Muscle of leg (tissue), 11 donors: ENCODE results near the gene ADRB1. TPM values are rescaled to one million over a fixed set of nuclear protein-coding genes. Genes with fewer than 3 reads are reported as not detected.

ENCODE experiments used
- DNase-seq: peaks from one replicate; pipeline ENCODE4 v3.0.0; 2013
- H3K27ac ChIP-seq: one replicate; pipeline ENCODE4 v1.5.1; 2013; ENCODE audit warnings: mild to moderate bottlenecking, low read length, control low read depth
- H3K27me3 ChIP-seq: one replicate; pipeline ENCODE4 v1.6.1; 2013; ENCODE audit warnings: low read length; ENCODE audit not compliant: control insufficient read depth, insufficient read depth
- H3K36me3 ChIP-seq: one replicate; pipeline ENCODE4 v1.6.1; 2013; ENCODE audit warnings: low read length; ENCODE audit not compliant: control insufficient read depth, insufficient read depth
- H3K4me1 ChIP-seq: one replicate; pipeline ENCODE4 v1.6.1; 2013; ENCODE audit warnings: low read length; ENCODE audit not compliant: control insufficient read depth, insufficient read depth
- H3K4me3 ChIP-seq: one replicate; pipeline ENCODE4 v1.5.1; 2013; ENCODE audit warnings: low read length, control low read depth
- H3K9me3 ChIP-seq: replicated peaks from 2 replicates; pipeline ENCODE4 v1.6.1; 2013; ENCODE audit warnings: low read depth, low read length; ENCODE audit not compliant: control insufficient read depth
- WGBS: methylation state at CpG from one replicate; pipeline ENCODE4 v1.1.5; 2013; ENCODE audit warnings: missing lambda C conversion rate; ENCODE audit not compliant: insufficient coverage; 5-methylcytosine and 5-hydroxymethylcytosine counted together
- polyA plus RNA-seq, 8 donors: library from polyadenylated mRNA; unstranded; fragments of 120-200 nt; gene quantifications; one replicate each; pipeline versions ENCODE4 v1.2.1 to v1.2.3, GENCODE V29; 2013; ENCODE audit warnings: inconsistent platforms in 1 of 8, low replicate concordance in 1 of 8; ENCODE audit not compliant: insufficient read length in 8 of 8, insufficient read depth in 1 of 8
- total RNA-seq: library from RNA; stranded (reverse); fragments of 120-200 nt; gene quantifications from one replicate; pipeline ENCODE4 v1.2.4, GENCODE V29; 2013

Gene ADRB1
- total and polyA plus RNA-seq, 9 donors, result 0.05 to 0.20 (median 0.08) TPM; not detected in 1

GRCh38 chr10:114051714-114052113 lies 8.0 kb downstream of the ADRB1 start:
- Histone ChIP-seq H3K9me3 (no peaks in the 10 kb centered on the region), H3K36me3 (no peaks in the 10 kb centered on the region), H3K4me3 (no peak overlapping the region), H3K27me3 (peaks cover 29% of the 10 kb centered on the region), H3K4me1 (no peaks in the 10 kb centered on the region), H3K27ac (no peak overlapping the region)
- WGBS, result no CpG with 5 or more reads among the region's 3 CpGs
- DNase-seq, result no peak

- no peaks in the 10 kb centered on the region for H3K36me3 ChIP-seq
Measured at GRCh38 chr10:114052255-114052654, 8.6 kb downstream of the ADRB1 start.

GRCh38 chr10:114053946-114054345 lies 10.3 kb downstream of the ADRB1 start:
- H3K4me1 ChIP-seq, result no peaks in the 10 kb centered on the region
- H3K27ac ChIP-seq, result no peak overlapping the region
- no peak overlapping the region for H3K4me3 ChIP-seq
- no peaks in the 10 kb centered on the region for H3K36me3 ChIP-seq
- H3K27me3 ChIP-seq, result peaks cover 24% of the 10 kb centered on the region
- 49% methylated on average over 3 of the region's 4 CpGs for WGBS
- DNase-seq, result no peak
- no peaks in the 10 kb centered on the region for H3K9me3 ChIP-seq

More at GRCh38 chr10:114052255-114052654, 8.6 kb downstream of the ADRB1 start:
- no peaks in the 10 kb centered on the region for H3K9me3 ChIP-seq
- WGBS, result no CpG with 5 or more reads among the region's 1 CpG
- no peaks in the 10 kb centered on the region for H3K4me1 ChIP-seq
- H3K27ac ChIP-seq, result no peak overlapping the region
- DNase-seq, result no peak
- H3K27me3 ChIP-seq, result peaks cover 27% of the 10 kb centered on the region
- no peak overlapping the region for H3K4me3 ChIP-seq

- no CpG with 5 or more reads among the region's 2 CpGs for WGBS
- H3K4me3 ChIP-seq, result no peak overlapping the region
- no peaks in the 10 kb centered on the region for H3K4me1 ChIP-seq
- H3K27ac ChIP-seq, result no peak overlapping the region
- H3K9me3 ChIP-seq, result no peaks in the 10 kb centered on the region
- no peaks in the 10 kb centered on the region for H3K36me3 ChIP-seq
- peak; percentile 13 for DNase-seq
- H3K27me3 ChIP-seq, result peaks cover 12% of the 10 kb centered on the region
Measured at GRCh38 chr10:114057855-114058254, 14.2 kb downstream of the ADRB1 start.

- Histone ChIP-seq H3K27me3 (peaks cover 16% of the 10 kb centered on the region), H3K4me3 (no peak overlapping the region), H3K4me1 (no peaks in the 10 kb centered on the region), H3K9me3 (no peaks in the 10 kb centered on the region), H3K36me3 (no peaks in the 10 kb centered on the region), H3K27ac (no peak overlapping the region)
- no CpG with 5 or more reads among the region's 1 CpG for WGBS
- no peak for DNase-seq
Measured at GRCh38 chr10:114058297-114058696, 14.6 kb downstream of the ADRB1 start.

- Histone ChIP-seq H3K27ac (no peak overlapping the region), H3K4me1 (no peaks in the 10 kb centered on the region), H3K27me3 (peaks cover 8% of the 10 kb centered on the region), H3K4me3 (no peak overlapping the region), H3K36me3 (no peaks in the 10 kb centered on the region), H3K9me3 (no peaks in the 10 kb centered on the region)
- no peak for DNase-seq
Measured at GRCh38 chr10:114059561-114059960, 15.9 kb downstream of the ADRB1 start.

- Histone ChIP-seq H3K36me3 (no peaks in the 10 kb centered on the region), H3K27me3 (peaks cover 8% of the 10 kb centered on the region), H3K9me3 (no peaks in the 10 kb centered on the region), H3K4me3 (no peak overlapping the region), H3K27ac (no peak overlapping the region), H3K4me1 (no peaks in the 10 kb centered on the region)
- WGBS, result no CpG with 5 or more reads among the region's 2 CpGs
- DNase-seq, result no peak
Measured at GRCh38 chr10:114060456-114060855, 16.8 kb downstream of the ADRB1 start.

GRCh38 chr10:114061148-114061547 lies 17.5 kb downstream of the ADRB1 start:
- WGBS, result 53% methylated on average over 3 of the region's 6 CpGs
- DNase-seq, result no peak
- Histone ChIP-seq H3K27ac (no peak overlapping the region), H3K4me3 (no peak overlapping the region), H3K27me3 (peaks cover 8% of the 10 kb centered on the region), H3K4me1 (no peaks in the 10 kb centered on the region), H3K9me3 (no peaks in the 10 kb centered on the region), H3K36me3 (no peaks in the 10 kb centered on the region)

GRCh38 chr10:114061789-114062188 lies 18.1 kb downstream of the ADRB1 start:
- no peaks in the 10 kb centered on the region for H3K9me3 ChIP-seq
- peak; percentile 27 for DNase-seq
- no peak overlapping the region for H3K27ac ChIP-seq
- no peak overlapping the region for H3K4me3 ChIP-seq
- no peaks in the 10 kb centered on the region for H3K36me3 ChIP-seq
- peaks cover 8% of the 10 kb centered on the region for H3K27me3 ChIP-seq
- 80% methylated on average over 1 of the region's 9 CpGs for WGBS
- H3K4me1 ChIP-seq, result no peaks in the 10 kb centered on the region

- Histone ChIP-seq H3K27me3 (peaks cover 8% of the 10 kb centered on the region), H3K4me1 (no peaks in the 10 kb centered on the region), H3K27ac (no peak overlapping the region), H3K9me3 (no peaks in the 10 kb centered on the region), H3K4me3 (no peak overlapping the region), H3K36me3 (no peaks in the 10 kb centered on the region)
- no peak for DNase-seq
- WGBS, result 84% methylated on average over 4 of the region's 6 CpGs
Measured at GRCh38 chr10:114064151-114065048, 20.7 kb downstream of the ADRB1 start.
